ENCODE results near the gene FUT3.

GRCh38 chr19:5890099-5890498, 38.9 kb upstream of the FUT3 start:
- TF ChIP-seq CTCF (IDR thresholded peaks at IDR 0.05) (no peak), POLR2A (IDR thresholded peaks at IDR 0.05) (no peak)

Data from lower leg skin (tissue), 3 donors.